Measurements from ENCODE around the gene STAT4.
"Not testable (repeated sequence)": the region's sequence is repeated elsewhere in the genome, so short reads cannot be mapped to it uniquely, and the experiment has no call there.

Gene STAT4

GRCh38 chr2:191003405-191004309, 147.1 kb downstream of the STAT4 start:
- H3K36me3 Mint-ChIP-seq = peaks cover 100% of the 10 kb centered on the region
- ATAC-seq = no peak
- peak overlapping the region; percentile 84 for H3K27ac Mint-ChIP-seq
- H3K9me3 Mint-ChIP-seq = peaks cover 5% of the 10 kb centered on the region
- H3K4me1 Mint-ChIP-seq = peaks cover 72% of the 10 kb centered on the region
- DNase-seq (ENCODE audit: low spot score in 2 of 2) = no peak
- no peak overlapping the region for H3K4me3 Mint-ChIP-seq

GRCh38 chr2:191001624-191002023, 149.2 kb downstream of the STAT4 start:
- DNase-seq (ENCODE audit: low spot score in 2 of 2) = no peak
- no peak for ATAC-seq
- H3K36me3 Mint-ChIP-seq = peaks cover 100% of the 10 kb centered on the region
- H3K4me1 Mint-ChIP-seq = peaks cover 67% of the 10 kb centered on the region
- peaks cover 5% of the 10 kb centered on the region for H3K9me3 Mint-ChIP-seq
- no peak overlapping the region for H3K4me3 Mint-ChIP-seq
- H3K27ac Mint-ChIP-seq = peak overlapping the region; percentile 67

DNA sequence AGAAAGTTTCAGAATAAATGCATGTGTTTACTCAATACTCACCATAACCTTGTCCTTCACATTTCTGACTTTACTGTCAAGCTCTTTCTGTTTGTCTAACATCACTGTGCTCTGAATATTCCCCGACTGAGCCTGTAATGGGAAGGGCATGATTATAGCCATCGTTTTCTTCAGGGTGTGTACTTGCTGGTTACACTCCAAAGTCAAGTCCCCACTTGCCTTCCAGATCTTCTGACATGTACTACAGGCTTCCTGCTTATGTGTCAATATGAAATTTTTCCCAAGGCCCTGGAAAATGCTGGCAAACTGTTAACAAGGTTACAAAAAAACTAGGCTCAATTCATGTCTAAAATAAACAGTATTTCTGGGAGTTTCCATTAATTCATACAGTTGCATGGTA, 149.8 kb downstream of the STAT4 start:
- no peak for DNase-seq (ENCODE audit: low spot score in 2 of 2)
- Mint-ChIP-seq H3K4me1 (peaks cover 71% of the 10 kb centered on the region), H3K36me3 (peaks cover 100% of the 10 kb centered on the region), H3K9me3 (peaks cover 5% of the 10 kb centered on the region), H3K27ac (peak overlapping the region; percentile 67), H3K4me3 (peak overlapping the region; percentile 1)
- peak; percentile 15 for ATAC-seq

- ATAC-seq (no peak), DNase-seq (ENCODE audit: low spot score in 2 of 2) (no peak)
- peaks cover 77% of the 10 kb centered on the region for H3K4me1 Mint-ChIP-seq
- peak overlapping the region; percentile 67 for H3K27ac Mint-ChIP-seq
- peaks cover 100% of the 10 kb centered on the region for H3K36me3 Mint-ChIP-seq
- no peak overlapping the region for H3K4me3 Mint-ChIP-seq
- H3K9me3 Mint-ChIP-seq = peaks cover 10% of the 10 kb centered on the region
These were observed 150.7 kb downstream of the STAT4 start for GRCh38 chr2:190999949-191000665.

GRCh38 chr2:190999058-190999457, 151.7 kb downstream of the STAT4 start:
- peaks cover 100% of the 10 kb centered on the region for H3K36me3 Mint-ChIP-seq
- peaks cover 79% of the 10 kb centered on the region for H3K4me1 Mint-ChIP-seq
- peaks cover 13% of the 10 kb centered on the region for H3K9me3 Mint-ChIP-seq
- ATAC-seq (peak; percentile 93), DNase-seq (ENCODE audit: low spot score in 2 of 2) (no peak)
- no peak overlapping the region for H3K4me3 Mint-ChIP-seq
- H3K27ac Mint-ChIP-seq = peak overlapping the region; percentile 67

DNA sequence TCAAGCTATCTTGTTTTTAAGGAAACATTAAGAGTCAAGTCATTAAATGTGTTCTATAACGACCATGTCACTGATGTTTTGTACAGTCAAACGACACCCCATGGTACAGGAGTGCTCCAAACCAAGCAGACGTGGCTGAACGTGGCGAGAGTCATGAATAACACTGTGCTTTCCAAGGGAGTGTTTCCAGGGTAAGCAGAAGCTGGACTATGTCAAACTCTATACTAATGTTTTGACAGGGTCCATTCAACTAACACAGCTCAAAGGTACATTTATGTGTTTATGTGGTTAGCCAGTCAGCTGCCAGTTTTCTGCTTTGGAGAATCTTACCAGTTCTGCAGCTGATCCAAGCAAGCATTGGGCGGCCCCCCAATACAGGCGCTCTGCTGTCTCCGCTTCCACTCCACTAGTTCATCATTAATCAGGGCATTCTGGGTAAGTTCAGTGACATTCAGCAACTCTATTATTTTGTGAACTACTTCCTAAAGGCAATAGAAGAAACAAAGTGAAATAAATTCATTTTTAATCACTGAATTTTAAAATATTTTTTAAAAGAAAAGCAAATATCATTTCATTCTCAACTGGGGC, 153.2 kb downstream of the STAT4 start:
- ATAC-seq = no peak
- peaks cover 72% of the 10 kb centered on the region for H3K4me1 Mint-ChIP-seq
- peaks cover 8% of the 10 kb centered on the region for H3K9me3 Mint-ChIP-seq
- no peak overlapping the region for H3K4me3 Mint-ChIP-seq
- H3K27ac Mint-ChIP-seq = peak overlapping the region; percentile 83
- H3K36me3 Mint-ChIP-seq = peaks cover 100% of the 10 kb centered on the region
- DNase-seq (ENCODE audit: low spot score in 2 of 2) = no peak

DNA sequence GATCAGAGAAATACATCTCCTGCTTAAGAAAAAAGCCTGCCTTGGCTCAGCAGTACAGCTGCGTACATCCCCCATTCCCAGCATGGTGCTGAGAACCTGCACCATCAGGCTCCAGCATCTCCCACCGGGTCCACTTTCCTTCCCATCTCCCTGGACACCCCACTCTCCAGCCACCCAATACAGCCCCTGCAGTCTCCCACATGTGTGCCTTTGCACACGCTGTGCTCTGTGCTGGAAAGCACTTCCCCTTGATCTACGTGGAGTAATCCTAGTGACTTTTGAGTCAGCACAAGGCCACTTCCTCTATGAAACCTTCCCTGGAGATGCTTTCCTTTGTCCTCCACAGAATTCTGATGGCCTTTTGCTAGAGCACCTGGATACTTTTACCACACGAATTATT, 153.8 kb downstream of the STAT4 start:
- peaks cover 66% of the 10 kb centered on the region for H3K4me1 Mint-ChIP-seq
- peak overlapping the region; percentile 83 for H3K27ac Mint-ChIP-seq
- ATAC-seq (no peak), DNase-seq (ENCODE audit: low spot score in 2 of 2) (no peak)
- peaks cover 8% of the 10 kb centered on the region for H3K9me3 Mint-ChIP-seq
- H3K4me3 Mint-ChIP-seq = no peak overlapping the region
- H3K36me3 Mint-ChIP-seq = peaks cover 100% of the 10 kb centered on the region

DNA sequence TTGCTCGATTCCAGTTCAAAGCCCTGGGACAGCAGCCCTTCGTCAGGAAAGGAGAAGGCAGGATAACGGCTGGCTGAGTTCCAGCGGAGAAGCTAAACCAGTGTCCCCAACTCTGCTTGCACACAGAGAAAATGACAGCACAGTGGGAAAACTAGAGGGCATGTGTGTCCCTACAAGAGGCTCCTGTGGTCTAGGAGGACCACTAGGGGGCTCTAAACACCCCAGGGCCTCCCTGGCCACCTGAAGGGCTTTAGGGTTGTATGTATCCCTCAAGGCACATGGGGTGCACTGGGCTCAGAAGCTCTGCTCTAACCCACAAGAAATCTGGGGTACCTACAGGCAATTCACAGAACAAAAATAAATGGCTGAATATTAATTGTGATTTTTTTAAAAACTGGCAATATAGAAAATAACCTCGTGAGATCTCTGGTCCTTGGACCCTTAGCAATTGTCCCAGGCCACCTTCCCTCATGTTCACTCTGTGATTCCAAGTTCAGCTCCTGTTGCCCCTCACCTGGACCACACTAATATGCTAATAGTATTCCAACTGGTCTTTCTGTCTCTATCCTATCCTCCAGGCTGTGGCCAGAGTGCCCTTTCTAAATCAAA, 154.4 kb downstream of the STAT4 start:
- peaks cover 61% of the 10 kb centered on the region for H3K4me1 Mint-ChIP-seq
- peaks cover 8% of the 10 kb centered on the region for H3K9me3 Mint-ChIP-seq
- peaks cover 100% of the 10 kb centered on the region for H3K36me3 Mint-ChIP-seq
- ATAC-seq (peak; percentile 50), DNase-seq (ENCODE audit: low spot score in 2 of 2) (no peak)
- H3K4me3 Mint-ChIP-seq = no peak overlapping the region
- peak overlapping the region; percentile 83 for H3K27ac Mint-ChIP-seq

DNA sequence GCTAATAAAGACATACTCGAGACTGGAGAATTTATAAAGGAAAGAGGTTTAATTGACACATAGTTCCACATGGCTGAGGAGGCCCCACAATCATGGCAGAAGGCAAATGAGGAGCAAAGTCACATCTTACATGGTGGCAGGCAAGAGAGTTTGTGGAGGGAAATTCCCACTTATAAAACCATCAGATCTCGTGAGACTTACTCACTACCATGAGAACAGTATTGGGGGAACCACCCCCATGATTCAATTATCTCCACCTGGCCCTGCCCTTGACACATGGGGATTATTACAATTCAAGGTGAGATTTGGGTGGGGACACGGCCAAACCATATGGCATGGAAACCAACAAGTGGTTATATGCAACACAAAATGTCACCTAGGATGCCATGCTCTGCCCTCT, 155.5 kb downstream of the STAT4 start:
- peaks cover 50% of the 10 kb centered on the region for H3K4me1 Mint-ChIP-seq

DNA sequence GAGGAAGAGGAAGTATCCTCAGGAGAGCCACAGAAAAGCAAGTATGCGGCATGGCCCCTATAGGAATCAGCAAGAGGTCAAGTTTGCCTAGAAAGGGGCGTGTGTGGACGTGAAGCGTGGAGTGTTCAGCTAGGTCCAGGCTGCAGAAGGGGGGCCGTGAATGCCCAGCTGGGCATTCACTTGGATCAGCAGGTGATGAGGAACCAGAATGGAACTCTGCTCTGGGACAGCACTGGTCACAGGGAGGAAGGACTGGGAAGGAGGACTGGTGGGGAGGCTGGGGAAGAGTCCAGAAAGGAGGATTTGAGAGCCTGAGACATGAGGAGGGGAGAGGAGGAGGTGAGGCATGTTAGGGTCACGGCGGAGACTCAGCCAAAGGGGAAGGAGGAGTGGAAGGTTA, 156.6 kb downstream of the STAT4 start:
- Mint-ChIP-seq H3K27ac (peak overlapping the region; percentile 83), H3K36me3 (peaks cover 100% of the 10 kb centered on the region), H3K9me3 (peaks cover 8% of the 10 kb centered on the region), H3K4me1 (peaks cover 38% of the 10 kb centered on the region), H3K4me3 (no peak overlapping the region)
- ATAC-seq (no peak), DNase-seq (ENCODE audit: low spot score in 2 of 2) (no peak)

More for the DNA sequence above, 155.5 kb downstream of the STAT4 start:
- Mint-ChIP-seq H3K36me3 (peaks cover 100% of the 10 kb centered on the region), H3K27ac (peak overlapping the region; percentile 83)
- not testable (repeated sequence) for ATAC-seq; H3K9me3 Mint-ChIP-seq; DNase-seq (ENCODE audit: low spot score in 2 of 2); H3K4me3 Mint-ChIP-seq

DNA sequence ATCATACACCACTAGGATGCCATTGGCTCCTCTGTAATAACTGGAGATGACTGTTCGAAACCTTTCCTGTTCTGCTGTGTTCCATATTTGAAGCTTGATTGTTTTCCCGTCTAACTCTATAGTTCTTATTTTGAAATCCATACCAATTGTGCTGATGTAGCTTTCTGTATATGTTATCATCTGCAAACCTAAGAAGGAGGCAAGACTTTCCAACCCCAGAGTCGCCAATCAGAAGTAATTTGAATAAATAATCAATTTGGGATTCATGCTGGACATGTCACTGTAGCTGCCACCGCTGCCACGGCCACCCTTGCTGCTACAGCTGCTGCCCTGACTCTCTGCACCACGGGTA, 157.5 kb downstream of the STAT4 start:
- DNase-seq (ENCODE audit: low spot score in 2 of 2) (no peak), ATAC-seq (no peak)
- Mint-ChIP-seq H3K27ac (peak overlapping the region; percentile 83), H3K4me3 (no peak overlapping the region), H3K4me1 (peaks cover 34% of the 10 kb centered on the region), H3K9me3 (peaks cover 8% of the 10 kb centered on the region), H3K36me3 (peaks cover 100% of the 10 kb centered on the region)

DNA sequence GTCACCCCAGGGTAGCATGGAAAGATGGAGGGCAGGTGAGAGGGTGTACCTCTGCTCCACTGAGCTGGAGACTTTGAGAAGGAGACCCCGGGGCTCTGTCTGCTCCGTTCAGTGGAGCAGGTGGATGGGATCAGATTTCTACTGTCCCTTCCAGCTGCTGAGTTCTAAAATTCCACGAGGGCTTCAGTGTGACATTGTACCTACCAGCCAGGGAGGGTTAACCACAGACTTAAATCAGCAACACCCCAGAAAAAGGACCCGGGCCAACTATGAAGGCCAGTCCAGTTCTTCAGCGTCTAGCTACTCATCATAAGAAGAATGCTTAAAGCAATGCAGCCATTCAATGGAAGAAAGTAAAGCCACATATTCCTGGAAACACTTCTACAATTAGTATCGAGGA, 160.7 kb downstream of the STAT4 start:
- peaks cover 21% of the 10 kb centered on the region for H3K4me1 Mint-ChIP-seq
- no peak overlapping the region for H3K4me3 Mint-ChIP-seq
- ATAC-seq (no peak), DNase-seq (ENCODE audit: low spot score in 2 of 2) (no peak)
- H3K27ac Mint-ChIP-seq = no peak overlapping the region
- peaks cover 100% of the 10 kb centered on the region for H3K36me3 Mint-ChIP-seq
- H3K9me3 Mint-ChIP-seq = peaks cover 3% of the 10 kb centered on the region

- Mint-ChIP-seq H3K27ac (peak overlapping the region; percentile 81), H3K4me1 (peaks cover 20% of the 10 kb centered on the region), H3K4me3 (no peak overlapping the region), H3K9me3 (no peaks in the 10 kb centered on the region), H3K36me3 (peaks cover 100% of the 10 kb centered on the region)
- ATAC-seq (no peak), DNase-seq (ENCODE audit: low spot score in 2 of 2) (no peak)
These were observed 161.9 kb downstream of the STAT4 start for GRCh38 chr2:190988910-190989309.

- Mint-ChIP-seq H3K36me3 (peaks cover 100% of the 10 kb centered on the region), H3K27ac (peak overlapping the region; percentile 81)
These were observed 162.9 kb downstream of the STAT4 start for GRCh38 chr2:190987938-190988337.

DNA sequence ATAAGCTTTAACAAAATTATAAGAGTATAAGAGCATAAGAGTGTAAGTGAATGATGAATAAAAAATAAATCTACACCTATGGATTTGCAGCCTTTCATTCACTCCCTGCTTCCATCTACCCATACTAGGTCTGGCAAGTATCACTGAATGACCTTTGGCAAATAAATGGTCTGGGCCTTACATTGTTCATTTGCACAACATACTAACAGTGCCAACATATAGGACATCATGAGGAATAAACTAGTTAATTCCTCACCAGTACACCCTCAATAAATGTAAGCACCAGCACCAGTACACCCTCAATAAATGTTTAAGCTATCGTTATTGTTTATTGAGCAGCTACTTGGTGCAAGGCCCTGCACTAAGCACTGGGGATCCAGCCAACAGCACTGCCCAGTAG, 163.7 kb downstream of the STAT4 start:
- Mint-ChIP-seq H3K27ac (peak overlapping the region; percentile 81), H3K4me1 (peaks cover 26% of the 10 kb centered on the region), H3K4me3 (no peak overlapping the region), H3K36me3 (peaks cover 100% of the 10 kb centered on the region), H3K9me3 (no peaks in the 10 kb centered on the region)
- ATAC-seq = no peak
- no peak for DNase-seq (ENCODE audit: low spot score in 2 of 2)

More at GRCh38 chr2:190987938-190988337, 162.9 kb downstream of the STAT4 start:
- ATAC-seq (no peak), DNase-seq (ENCODE audit: low spot score in 2 of 2) (no peak)
- no peaks in the 10 kb centered on the region for H3K9me3 Mint-ChIP-seq
- peaks cover 19% of the 10 kb centered on the region for H3K4me1 Mint-ChIP-seq
- H3K4me3 Mint-ChIP-seq = no peak overlapping the region

Data from stimulated activated effector memory CD8-positive, alpha-beta T cell treated with anti-CD3 and anti-CD28 coated beads, Interleukin-12 subunit alpha, Interleukin-12 subunit beta, amount 100 ng/mL, for 72 hours (primary cell).